Retinal pigment epithelial cell (primary cell): ENCODE measurements around the gene GHR.

Source experiments
- DNase-seq: peaks from one replicate; pipeline ENCODE4 v3.0.0-alpha.2; 2010; ENCODE audit warnings: low read depth
- H3K4me3 ChIP-seq: 2 replicates; pipeline ENCODE4 v1.5.1; 2011; ENCODE audit warnings: mild to moderate bottlenecking, low read length, control low read depth, moderate library complexity
- CTCF ChIP-seq: conservative IDR thresholded peaks from 2 replicates; pipeline ENCODE4 v1.5.1; 2011; ENCODE audit warnings: low read depth, low read length, control low read depth, inconsistent platforms

The GHR gene

GRCh38 chr5:42423285-42424165, at the start of gene GHR:
Gene GHR (plus strand): TSS chr5:42423439. CDS start chr5:42565875, 142,436 bp downstream.
- peak; percentile 77 for TF ChIP-seq CTCF
- DNase-seq = peak; percentile 72
- peak within 1 kb of the TSS; percentile 61 for H3K4me3 ChIP-seq

GRCh38 chr5:42374679-42375273, 48.5 kb upstream of the GHR start:
- TF ChIP-seq CTCF = no peak
- DNase-seq = no peak
- no peak overlapping the region for H3K4me3 ChIP-seq

DNA sequence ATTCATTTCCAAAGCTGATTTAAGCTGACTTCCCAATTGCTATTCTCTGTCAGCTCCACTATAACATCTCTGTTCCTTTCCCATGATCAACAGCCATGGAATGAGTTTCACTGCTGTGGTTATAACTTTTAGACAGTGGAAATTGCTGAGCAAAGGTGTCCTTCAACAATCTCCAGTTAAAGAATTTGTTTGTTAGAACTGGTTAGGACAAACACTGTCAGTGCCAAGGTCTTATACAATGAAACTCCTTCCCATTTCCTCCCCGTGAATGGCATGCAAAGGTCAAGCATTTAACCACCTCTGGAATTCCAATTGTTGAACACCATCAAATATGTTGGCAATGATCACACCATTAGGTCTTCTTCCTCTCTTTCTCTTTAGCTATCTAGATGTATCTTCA, 45.7 kb upstream of the GHR start:
- TF ChIP-seq CTCF = no peak
- no peak for DNase-seq
- no peak overlapping the region for H3K4me3 ChIP-seq

DNA sequence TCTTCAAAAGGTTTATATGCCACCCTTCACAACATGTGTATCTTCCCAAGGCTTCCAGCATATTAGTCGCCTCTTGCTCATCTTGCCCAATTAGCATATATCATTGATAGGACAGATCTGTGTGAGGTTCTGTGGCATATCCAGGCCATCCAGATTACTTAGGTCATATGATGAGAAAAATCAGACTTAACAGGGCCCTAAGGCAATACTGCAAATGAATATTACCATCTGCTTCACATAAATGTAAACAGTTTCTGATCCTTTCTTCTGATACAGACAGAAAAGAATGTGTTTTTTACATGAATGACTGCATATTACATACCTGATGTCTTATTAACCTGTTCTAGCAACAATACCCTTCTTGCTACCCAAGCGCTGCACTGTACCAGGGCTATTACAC, 41.3 kb upstream of the GHR start:
- TF ChIP-seq CTCF = no peak
- DNase-seq = no peak
- no peak overlapping the region for H3K4me3 ChIP-seq

GRCh38 chr5:42387563-42387962, 35.7 kb upstream of the GHR start:
- DNase-seq = no peak
- no peak for TF ChIP-seq CTCF
- no peak overlapping the region for H3K4me3 ChIP-seq

- no peak overlapping the region for H3K4me3 ChIP-seq
- no peak for DNase-seq
- no peak for TF ChIP-seq CTCF
These were observed 33.1 kb upstream of the GHR start for GRCh38 chr5:42390115-42390514.

- no peak overlapping the region for H3K4me3 ChIP-seq
- TF ChIP-seq CTCF = no peak
- no peak for DNase-seq
These were observed 30.3 kb upstream of the GHR start for GRCh38 chr5:42392917-42393316.
